K562 (cell line): ENCODE measurements around the gene DEGS2. TPM values are rescaled to one million over a fixed set of nuclear protein-coding genes. Genes with fewer than 3 reads are reported as not detected.

Source experiments
- CTCF ChIP-seq, 3 experiments: IDR thresholded peaks in 2 of 3; conservative IDR thresholded peaks in 1 of 3; 2 replicates each; pipeline ENCODE4 v1.5.1; 2011 to 2012; ENCODE audit warnings: low read length in 3 of 3, mild to moderate bottlenecking in 3 of 3, control low read depth in 2 of 3, improper control_type of control experiment in 1 of 3, inconsistent platforms in 1 of 3, low read depth in 1 of 3, mixed read lengths in 1 of 3, moderate library complexity in 1 of 3; ENCODE audit not compliant: insufficient read depth in 2 of 3
- ETS1 ChIP-seq: conservative IDR thresholded peaks from 2 replicates; pipeline ENCODE4 v1.6.1; 2011; ENCODE audit warnings: low read depth, mild to moderate bottlenecking, low read length; ENCODE audit not compliant: control insufficient read depth
- FOSL1 ChIP-seq: fragments of 200-800 bp; sonication (Bioruptor generic); conservative IDR thresholded peaks from 2 replicates; pipeline ENCODE4 v1.6.1; 2016; ENCODE audit warnings: missing genetic modification characterization, missing compliant biosample characterization
- HDAC3 ChIP-seq: fragments of 450-650 bp; IDR thresholded peaks from 2 replicates; pipeline ENCODE4 v1.6.1; 2018; ENCODE audit warnings: borderline replicate concordance, mild to moderate bottlenecking, moderate library complexity; ENCODE audit not compliant: partially characterized antibody
- HDAC6 ChIP-seq: IDR thresholded peaks from 2 replicates; pipeline ENCODE4 v1.6.1; 2012; ENCODE audit warnings: low read depth, mild to moderate bottlenecking, control low read depth, inconsistent platforms, low read length, moderate library complexity
- HNRNPL ChIP-seq: fragments of 200-400 bp; formaldehyde crosslinking; IDR thresholded peaks from 2 replicates; pipeline ENCODE4 v1.6.1; 2017; ENCODE audit warnings: low read depth, mild to moderate bottlenecking, low read length
- IRF1 ChIP-seq: sonication (generic); formaldehyde crosslinking; IDR thresholded peaks from 2 replicates; pipeline ENCODE4 v1.8.0; 2022; ENCODE audit warnings: missing genetic modification reagents, mild to moderate bottlenecking, borderline replicate concordance
- MEF2A ChIP-seq: IDR thresholded peaks from 2 replicates; pipeline ENCODE4 v1.6.1; 2011; ENCODE audit warnings: low read depth, mild to moderate bottlenecking, low read length, moderate library complexity; ENCODE audit not compliant: control insufficient read depth
- NFE2 ChIP-seq: IDR thresholded peaks from 2 replicates; pipeline ENCODE4 v1.6.1; 2014; ENCODE audit warnings: antibody characterized with exemption, low read depth
- PHF20 ChIP-seq: fragments of 450-650 bp; IDR thresholded peaks from 2 replicates; pipeline ENCODE4 v1.6.1; 2018; ENCODE audit not compliant: partially characterized antibody
- ZBTB49 ChIP-seq: sonication (generic); formaldehyde crosslinking; IDR thresholded peaks from 2 replicates; pipeline ENCODE4 v1.8.0; 2022; ENCODE audit warnings: missing genetic modification reagents, mild to moderate bottlenecking, borderline replicate concordance
- ZNF347 ChIP-seq: fragments of 450-650 bp; formaldehyde crosslinking; IDR thresholded peaks from 2 replicates; pipeline ENCODE4 v1.4.0; 2020; ENCODE audit warnings: low read depth, mild to moderate bottlenecking, moderate library complexity
- ZNF589 ChIP-seq: fragments of 200-800 bp; sonication (Bioruptor generic); IDR thresholded peaks from 2 replicates; pipeline ENCODE4 v1.6.1; 2016; ENCODE audit warnings: low read depth, missing genetic modification characterization, missing compliant biosample characterization
- ZNF780A ChIP-seq: fragments of 250-450 bp; sonication (Bioruptor Pico); IDR thresholded peaks from 2 replicates; pipeline ENCODE4 v1.5.0; 2021; ENCODE audit warnings: mild to moderate bottlenecking
- ZSCAN32 ChIP-seq: fragments of 450-650 bp; formaldehyde crosslinking; IDR thresholded peaks from 2 replicates; pipeline ENCODE4 v1.4.0; 2020; ENCODE audit warnings: mild to moderate bottlenecking, moderate library complexity
- polyA plus RNA-seq, 8 experiments: library from polyadenylated mRNA; depleted of rRNA in 4 of 8; stranded (reverse) in 5 of 8; unstranded in 3 of 8; fragments of >200 nt; fragmentation: Nextera tagmentation in 2 of 8; fragmentation: Illumina TruSeq in 1 of 8; extraction: Ambion mirVana in 2 of 8; extraction: Trizol in 1 of 8; gene quantifications; 2 replicates each; pipeline versions ENCODE4 v1.2.1 to v1.2.3, GENCODE V29; 2011 to 2014; ENCODE audit warnings: inconsistent platforms in 1 of 8, missing spikeins in 1 of 8
- total RNA-seq, 7 experiments: library from RNA; depleted of rRNA in 6 of 7; stranded (reverse); fragments of >200 nt in 6 of 7; fragmentation: Illumina TruSeq in 2 of 7; extraction: Trizol in 2 of 7; gene quantifications; 2 replicates each; pipeline versions ENCODE4 v1.2.1 to v1.2.3, GENCODE V29; 2011 to 2021; ENCODE audit warnings: low replicate concordance in 1 of 7

DEGS2 gene
- total and polyA plus RNA-seq, 9 of the 15 experiments (the other 6 are each of a cell fraction or from before 2014, with no cell fraction given) = 0.22 to 2.9 (median 0.70) TPM

- TF ChIP-seq HDAC6 (no peak), ZNF589 (CRISPR knock-in tag) (no peak), FOSL1 (tag) (0 out of 2 replicates have a peak, but pooled peaks have one; percentile 47), ZNF780A (CRISPR knock-in tag) (no peak), NFE2 (no peak), IRF1 (CRISPR knock-in tag) (no peak), PHF20 (no peak), ETS1 (0 out of 2 replicates have a peak, but pooled peaks have one; percentile 43), ZBTB49 (CRISPR knock-in tag) (no peak), HNRNPL (no peak), MEF2A (no peak), ZNF347 (no peak), ZSCAN32 (CRISPR knock-in tag) (no peak), HDAC3 (no peak), CTCF (IDR thresholded peaks at IDR 0.05 in 2 of 3, conservative IDR thresholded peaks at IDR 0.05 in 1 of 3; ENCODE audit: insufficient read depth in 2 of 3, low read depth in 1 of 3, low read length in 3 of 3) (peak in 2 of 3 experiments; percentile 12 to 16; a peak in 1 of 6 replicates)
Observed at GRCh38 chr14:100142073-100143040, 17.1 kb downstream of the DEGS2 start (continued).
